ENCODE data around the gene CHRNG. TPM values are rescaled to one million over a fixed set of nuclear protein-coding genes. Genes with fewer than 3 reads are reported as not detected.

The CHRNG gene
- 0.04 TPM in 1 of 2 replicates, not detected in the other for total RNA-seq
- polyA plus RNA-seq: 0.28 and 0.37 TPM in 2 replicates

GRCh38 chr2:232539298-232540231 lies at the start of gene CHRNG:
Gene CHRNG (plus strand): TSS chr2:232539692. CDS start chr2:232539748, 56 bp downstream.
- Histone ChIP-seq H3K4me3 (no peak within 1 kb of the TSS), H3K27me3 (no peaks in the 10 kb centered on the region), H3K36me3 (no peaks in the 10 kb centered on the region), H3K27ac (no peak within 1 kb of the TSS), H3K4me1 (ENCODE audit: low read depth) (peaks cover 15% of the 10 kb centered on the region), H3K9me3 (ENCODE audit: low read depth) (no peaks in the 10 kb centered on the region)
- DNase-seq (ENCODE audit: low read depth in 1 of 2, low spot score in 1 of 2): peak in 1 of 2 donors; percentile 43
- TF ChIP-seq, protein P1, sequence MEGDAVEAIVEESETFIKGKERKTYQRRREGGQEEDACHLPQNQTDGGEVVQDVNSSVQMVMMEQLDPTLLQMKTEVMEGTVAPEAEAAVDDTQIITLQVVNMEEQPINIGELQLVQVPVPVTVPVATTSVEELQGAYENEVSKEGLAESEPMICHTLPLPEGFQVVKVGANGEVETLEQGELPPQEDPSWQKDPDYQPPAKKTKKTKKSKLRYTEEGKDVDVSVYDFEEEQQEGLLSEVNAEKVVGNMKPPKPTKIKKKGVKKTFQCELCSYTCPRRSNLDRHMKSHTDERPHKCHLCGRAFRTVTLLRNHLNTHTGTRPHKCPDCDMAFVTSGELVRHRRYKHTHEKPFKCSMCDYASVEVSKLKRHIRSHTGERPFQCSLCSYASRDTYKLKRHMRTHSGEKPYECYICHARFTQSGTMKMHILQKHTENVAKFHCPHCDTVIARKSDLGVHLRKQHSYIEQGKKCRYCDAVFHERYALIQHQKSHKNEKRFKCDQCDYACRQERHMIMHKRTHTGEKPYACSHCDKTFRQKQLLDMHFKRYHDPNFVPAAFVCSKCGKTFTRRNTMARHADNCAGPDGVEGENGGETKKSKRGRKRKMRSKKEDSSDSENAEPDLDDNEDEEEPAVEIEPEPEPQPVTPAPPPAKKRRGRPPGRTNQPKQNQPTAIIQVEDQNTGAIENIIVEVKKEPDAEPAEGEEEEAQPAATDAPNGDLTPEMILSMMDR (IDR thresholded peaks at IDR 0.05; ENCODE audit: low read depth, low read length): no peak

DNA sequence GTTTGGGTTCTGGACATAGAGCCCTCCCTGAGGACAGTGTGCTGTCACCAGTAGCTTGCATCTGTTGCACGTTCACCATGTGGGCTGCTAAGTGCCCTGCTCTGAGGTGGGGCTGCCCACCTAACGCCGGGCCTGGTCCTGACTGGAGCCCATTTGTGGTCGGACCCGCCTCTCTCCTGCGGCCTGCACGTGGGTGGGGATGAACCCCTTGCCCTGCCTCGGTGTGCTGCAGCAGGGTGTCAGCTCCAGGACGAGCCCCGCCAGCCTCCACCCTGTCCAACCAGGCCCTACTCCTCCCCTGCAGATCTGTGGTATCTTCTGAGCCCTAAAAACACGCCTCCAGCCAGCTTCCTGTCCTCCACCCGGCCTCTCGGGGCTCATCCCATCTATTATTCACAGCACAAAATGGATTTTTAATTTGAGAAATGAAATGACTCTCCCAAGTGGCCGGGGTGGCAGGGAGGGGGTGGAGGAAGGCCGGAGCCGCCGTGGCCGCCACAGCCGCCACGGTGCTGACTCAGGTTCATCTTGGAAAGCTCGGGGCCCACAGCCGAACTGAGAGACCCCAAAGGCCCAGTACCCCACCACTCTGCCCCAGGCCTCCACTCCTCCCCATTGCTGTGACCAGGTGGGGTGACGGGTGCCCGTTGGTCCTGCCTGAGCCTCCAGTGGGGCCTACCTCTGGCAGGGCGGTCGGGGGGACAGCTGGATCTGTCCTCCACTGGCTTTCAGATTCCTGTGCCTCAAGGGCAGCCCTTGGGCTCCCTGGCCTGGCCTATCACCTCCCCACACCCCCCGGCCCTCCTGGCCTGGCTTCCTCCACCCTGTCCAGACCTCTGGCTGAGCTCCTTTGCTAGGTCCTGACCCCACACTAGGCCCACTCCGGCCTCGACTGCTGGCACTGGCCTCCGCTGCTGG lies 49.0 kb upstream of the CHRNG start:
- Histone ChIP-seq H3K27ac (no peak overlapping the region), H3K9me3 (ENCODE audit: low read depth) (no peaks in the 10 kb centered on the region)

DNA sequence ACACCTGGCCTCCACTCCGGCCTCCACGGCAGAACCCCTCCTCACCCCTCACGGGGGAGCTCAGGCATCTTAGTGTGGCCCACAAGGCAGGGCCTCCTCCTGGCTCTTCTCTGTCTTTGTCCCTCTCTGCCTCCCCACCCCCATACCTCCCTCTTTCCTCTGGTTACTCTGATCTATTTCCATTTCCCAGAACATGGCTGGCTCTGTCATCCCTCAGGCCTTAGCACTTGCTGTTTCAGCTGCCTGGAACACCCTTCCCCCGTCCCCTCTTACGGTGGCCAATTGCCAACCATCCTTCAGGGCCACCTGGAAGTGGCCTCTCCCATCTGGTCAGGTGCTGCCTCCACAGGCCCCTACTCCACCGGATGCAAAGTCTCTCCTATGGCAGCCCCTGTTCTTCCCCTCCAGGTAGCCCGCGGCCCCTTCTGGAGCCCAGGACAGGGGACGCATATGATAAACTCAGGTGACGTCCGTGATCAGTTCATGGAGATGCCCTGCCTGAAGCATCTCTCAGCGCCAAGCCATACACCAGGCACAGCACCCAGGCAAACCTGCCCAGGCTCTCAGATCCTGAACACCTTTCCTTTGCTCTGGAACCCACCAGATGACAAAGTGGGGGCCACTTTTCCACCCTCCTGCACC lies 48.2 kb upstream of the CHRNG start:
- peaks cover 45% of the 10 kb centered on the region for H3K27me3 ChIP-seq
- no peak for DNase-seq (ENCODE audit: low read depth in 1 of 2, low spot score in 1 of 2)
- no peaks in the 10 kb centered on the region for H3K9me3 ChIP-seq (ENCODE audit: low read depth)
- no peak overlapping the region for H3K27ac ChIP-seq
- TF ChIP-seq, protein P1 (IDR thresholded peaks at IDR 0.05; ENCODE audit: low read depth, low read length): no peak
- no peaks in the 10 kb centered on the region for H3K4me1 ChIP-seq (ENCODE audit: low read depth)
- H3K4me3 ChIP-seq: no peak overlapping the region
- no peaks in the 10 kb centered on the region for H3K36me3 ChIP-seq

More for the DNA sequence above, 49.0 kb upstream of the CHRNG start:
- DNase-seq (ENCODE audit: low read depth in 1 of 2, low spot score in 1 of 2): no peak
- Histone ChIP-seq H3K4me1 (ENCODE audit: low read depth) (peaks cover 4% of the 10 kb centered on the region), H3K36me3 (no peaks in the 10 kb centered on the region), H3K4me3 (no peak overlapping the region), H3K27me3 (peaks cover 53% of the 10 kb centered on the region)
- TF ChIP-seq, protein P1 (IDR thresholded peaks at IDR 0.05; ENCODE audit: low read depth, low read length): no peak

DNA sequence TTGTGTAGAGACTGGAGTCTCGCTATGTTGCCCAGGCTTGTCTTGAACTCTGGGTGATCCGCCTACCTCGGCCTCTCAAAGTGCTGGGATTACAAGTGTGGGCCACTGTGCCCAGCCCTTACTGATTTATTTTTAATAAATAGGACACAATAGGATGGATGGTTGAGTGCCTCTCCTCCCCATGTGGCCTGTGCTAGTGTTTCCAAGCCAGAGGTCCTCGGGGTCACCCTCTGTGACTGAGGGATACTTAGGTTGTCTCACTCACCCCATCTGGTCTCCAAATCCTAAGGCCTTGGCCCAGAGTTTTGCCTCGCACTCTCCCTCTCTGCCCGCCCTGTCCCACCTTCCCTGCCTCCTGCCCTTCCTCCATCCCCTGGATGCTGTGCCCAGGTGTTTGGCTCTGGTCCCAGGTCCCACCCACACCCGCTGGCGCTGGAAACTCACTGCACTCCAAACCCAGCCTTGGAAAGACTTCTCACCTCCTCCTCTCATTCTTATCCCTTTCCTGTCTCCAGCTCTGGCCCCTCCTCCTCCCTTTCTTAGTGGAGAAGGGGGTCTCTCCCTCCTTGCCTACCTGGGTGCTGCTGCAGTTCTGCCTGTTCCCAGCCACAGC lies 47.1 kb upstream of the CHRNG start:
- peaks cover 34% of the 10 kb centered on the region for H3K27me3 ChIP-seq
- H3K4me3 ChIP-seq: no peak overlapping the region
- no peaks in the 10 kb centered on the region for H3K4me1 ChIP-seq (ENCODE audit: low read depth)
- no peak overlapping the region for H3K27ac ChIP-seq
- H3K9me3 ChIP-seq (ENCODE audit: low read depth): no peaks in the 10 kb centered on the region
- no peak for DNase-seq (ENCODE audit: low read depth in 1 of 2, low spot score in 1 of 2)
- TF ChIP-seq, protein P1 (IDR thresholded peaks at IDR 0.05; ENCODE audit: low read depth, low read length): no peak
- H3K36me3 ChIP-seq: no peaks in the 10 kb centered on the region
